H1 (cell line): Measurements from ENCODE around the gene SORBS1. TPM values are rescaled to one million over a fixed set of nuclear protein-coding genes. Genes with fewer than 3 reads are reported as not detected.

Experiments
- CTCF ChIA-PET: fragments of 300-600 bp; sonication (Branson Sonifier 250); formaldehyde crosslinking; loops from one replicate; lab custom pipeline; 2021; ENCODE audit not compliant: partially characterized antibody; lab: Charles Lee
- POLR2A ChIA-PET: fragments of 300-600 bp; sonication (Branson Sonifier 250); formaldehyde crosslinking; loops from one replicate; lab custom pipeline; 2021; ENCODE audit warnings: inconsistent platforms; ENCODE audit not compliant: partially characterized antibody; lab: Charles Lee
- DNase-seq, 2 experiments: peaks; one replicate each; pipeline versions ENCODE4 v3.0.0 to v3.0.0-alpha.2; 2010 to 2022; ENCODE audit warnings: low spot score in 2 of 2, low read depth in 1 of 2, mixed read lengths in 1 of 2
- FAIRE-seq: peaks from 2 replicates; lab custom pipeline; 2011; peaks lifted over from hg19 to GRCh38; lab: Jason Lieb, UNC
- H2AFZ ChIP-seq: 2 replicates; pipeline ENCODE4 v1.8.1; 2012; ENCODE audit warnings: low read length, inconsistent platforms
- H2AK5ac ChIP-seq: 2 replicates; pipeline ENCODE4 v1.6.1; 2013; ENCODE audit warnings: low read depth, low read length
- H2BK120ac ChIP-seq: replicated peaks from 2 replicates; pipeline ENCODE3; 2013; ENCODE audit warnings: low read depth, low read length, inconsistent platforms
- H2BK12ac ChIP-seq: 2 replicates; pipeline ENCODE4 v1.6.1; 2013; ENCODE audit warnings: low read depth, low read length
- H2BK15ac ChIP-seq: 2 replicates; pipeline ENCODE4 v1.6.1; 2013; ENCODE audit warnings: low read length
- H2BK20ac ChIP-seq: 2 replicates; pipeline ENCODE4 v1.6.1; 2013; ENCODE audit warnings: low read length
- H2BK5ac ChIP-seq: 2 replicates; pipeline ENCODE4 v1.6.1; 2013; ENCODE audit warnings: low read depth, low read length
- H3K14ac ChIP-seq: 2 replicates; pipeline ENCODE4 v1.6.1; 2013; ENCODE audit warnings: inconsistent platforms; ENCODE audit not compliant: insufficient read length
- H3K18ac ChIP-seq: 2 replicates; pipeline ENCODE4 v1.6.1; 2013; ENCODE audit warnings: low read length; ENCODE audit errors: extremely low read depth
- H3K23ac ChIP-seq: 2 replicates; pipeline ENCODE4 v1.6.1; 2013; ENCODE audit warnings: inconsistent platforms; ENCODE audit not compliant: insufficient read length
- H3K23me2 ChIP-seq: 2 replicates; pipeline ENCODE4 v1.6.1; 2013; ENCODE audit warnings: low read depth, low read length
- H3K27ac ChIP-seq: 2 replicates; pipeline ENCODE4 v1.6.1; 2011; ENCODE audit warnings: low read depth, low read length, inconsistent platforms
- H3K27me3 ChIP-seq, 4 experiments: replicated peaks in 1 of 4; 1 replicate in 1 of 4; 2 replicates in 3 of 4; pipeline versions ENCODE4 v1.6.1 to v1.8.1; 2011 to 2013; ENCODE audit warnings: low read length in 3 of 4, mild to moderate bottlenecking in 3 of 4, inconsistent platforms in 2 of 4, mixed read lengths in 2 of 4, moderate library complexity in 1 of 4; ENCODE audit not compliant: control insufficient read depth in 3 of 4, insufficient read depth in 3 of 4; ENCODE audit errors: extremely low read depth in 1 of 4
- H3K36me3 ChIP-seq, 4 experiments: 2 replicates each; pipeline versions ENCODE4 v1.6.1 to v1.8.1; 2011 to 2013; ENCODE audit warnings: mild to moderate bottlenecking in 4 of 4, low read length in 3 of 4, moderate library complexity in 2 of 4, control low read depth in 1 of 4, inconsistent platforms in 1 of 4; ENCODE audit not compliant: insufficient read depth in 4 of 4, control insufficient read depth in 2 of 4
- H3K4ac ChIP-seq: replicated peaks from 2 replicates; pipeline ENCODE3; 2013; ENCODE audit warnings: low read length, low read depth, mixed read lengths, inconsistent platforms; ENCODE audit not compliant: insufficient read length
- H3K4me1 ChIP-seq, 4 experiments: replicated peaks in 1 of 4; 1 replicate in 1 of 4; 2 replicates in 3 of 4; pipeline versions ENCODE4 v1.6.1 to v1.8.1; 2011 to 2013; ENCODE audit warnings: low read length in 3 of 4, inconsistent platforms in 2 of 4, mixed read lengths in 1 of 4; ENCODE audit not compliant: insufficient read depth in 4 of 4, control insufficient read depth in 3 of 4
- H3K4me2 ChIP-seq, 2 experiments: 2 replicates each; pipeline versions ENCODE4 v1.6.1 to v1.8.1; 2011 to 2013; ENCODE audit warnings: low read depth in 2 of 2, low read length in 2 of 2, control low read depth in 1 of 2, inconsistent platforms in 1 of 2, mild to moderate bottlenecking in 1 of 2; ENCODE audit not compliant: insufficient read depth in 1 of 2
- H3K4me3 ChIP-seq, 4 experiments: fragments of 200-600, 300-600 bp in 1 of 4; sonication (generic), shearing (Covaris generic), sonication (Bioruptor Twin) in 1 of 4; 2 replicates each; pipeline versions ENCODE4 v1.5.1 to v1.8.1; 2011 to 2016; ENCODE audit warnings: low read length in 4 of 4, low read depth in 3 of 4, control low read depth in 2 of 4, inconsistent platforms in 2 of 4, mild to moderate bottlenecking in 2 of 4, mixed read lengths in 1 of 4, moderate library complexity in 1 of 4; ENCODE audit not compliant: insufficient read depth in 2 of 4; ENCODE audit errors: extremely low read depth in 1 of 4
- H3K56ac ChIP-seq: replicated peaks from 2 replicates; pipeline ENCODE3; 2013; ENCODE audit warnings: low read depth, mild to moderate bottlenecking, mixed read lengths, low read length, inconsistent platforms; ENCODE audit not compliant: insufficient read length
- H3K79me1 ChIP-seq: 2 replicates; pipeline ENCODE4 v1.6.1; 2013; ENCODE audit warnings: low read depth, low read length, control low read depth
- H3K79me2 ChIP-seq, 2 experiments: 2 replicates each; pipeline versions ENCODE4 v1.6.1 to v1.8.1; 2012 to 2013; ENCODE audit warnings: low read length in 2 of 2, mild to moderate bottlenecking in 2 of 2, inconsistent platforms in 1 of 2; ENCODE audit not compliant: insufficient read depth in 2 of 2, control insufficient read depth in 1 of 2
- H3K9ac ChIP-seq, 4 experiments: replicated peaks in 1 of 4; 1 replicate in 1 of 4; 2 replicates in 3 of 4; pipeline versions ENCODE4 v1.6.1 to v1.8.1; 2011 to 2013; ENCODE audit warnings: low read depth in 3 of 4, low read length in 3 of 4, control low read depth in 2 of 4, mild to moderate bottlenecking in 2 of 4, moderate library complexity in 2 of 4, inconsistent platforms in 1 of 4; ENCODE audit errors: extremely low read depth in 1 of 4
- H3K9me3 ChIP-seq, 2 experiments: 2 replicates each; pipeline versions ENCODE4 v1.6.1 to v1.8.1; 2012 to 2013; ENCODE audit warnings: mild to moderate bottlenecking in 2 of 2, moderate library complexity in 2 of 2, control low read depth in 1 of 2, inconsistent platforms in 1 of 2, low read depth in 1 of 2, low read length in 1 of 2, mixed read lengths in 1 of 2; ENCODE audit not compliant: insufficient read depth in 2 of 2
- H4K20me1 ChIP-seq, 2 experiments: replicated peaks in 1 of 2; 2 replicates each; pipeline versions ENCODE3 to v1.8.1; 2011 to 2013; ENCODE audit warnings: inconsistent platforms in 2 of 2, low read length in 2 of 2, mild to moderate bottlenecking in 1 of 2; ENCODE audit not compliant: insufficient read depth in 2 of 2, control insufficient read depth in 1 of 2
- H4K5ac ChIP-seq: 2 replicates; pipeline ENCODE4 v1.6.1; 2013; ENCODE audit warnings: low read length, low read depth, mixed read lengths, inconsistent platforms; ENCODE audit not compliant: insufficient read length
- H4K8ac ChIP-seq: 2 replicates; pipeline ENCODE4 v1.8.0; 2013; ENCODE audit warnings: mild to moderate bottlenecking, moderate library complexity, low read length, inconsistent platforms; ENCODE audit not compliant: insufficient read depth; ENCODE audit errors: extremely low read depth
- H4K91ac ChIP-seq: replicated peaks from 2 replicates; pipeline ENCODE3; 2013; ENCODE audit warnings: low read length, mixed read lengths, inconsistent platforms; ENCODE audit not compliant: insufficient read length
- CBX8 ChIP-seq: fragments of 300-800, 300-1000 bp; sonication (generic); IDR thresholded peaks from 2 replicates; pipeline ENCODE4 v1.7.1; 2016; ENCODE audit warnings: low read depth, low read length, borderline replicate concordance
- CHD2 ChIP-seq: IDR thresholded peaks from 2 replicates; pipeline ENCODE4 v1.6.1; 2012; ENCODE audit warnings: low read length, improper control_type of control experiment
- CTBP2 ChIP-seq: IDR thresholded peaks from 2 replicates; pipeline ENCODE4 v1.7.0; 2011; ENCODE audit warnings: borderline replicate concordance, mild to moderate bottlenecking, moderate library complexity, mixed read lengths, low read length; ENCODE audit not compliant: insufficient read depth, insufficient read length
- EP300 ChIP-seq, 2 experiments: IDR thresholded peaks; 1 replicate in 1 of 2; 2 replicates in 1 of 2; pipeline ENCODE4 v1.6.1; 2011 to 2012; ENCODE audit warnings: low read depth in 2 of 2, low read length in 2 of 2, mild to moderate bottlenecking in 2 of 2, borderline replicate concordance in 1 of 2, inconsistent platforms in 1 of 2, moderate library complexity in 1 of 2
- EZH2 ChIP-seq: fragments of 200-600 bp; sonication (generic); IDR thresholded peaks from 2 replicates; pipeline ENCODE4 v1.7.1; 2012; ENCODE audit warnings: low read depth, mild to moderate bottlenecking, moderate library complexity, low read length, inconsistent platforms; ENCODE audit not compliant: severe bottlenecking
- GTF2F1 ChIP-seq: IDR thresholded peaks from 2 replicates; pipeline ENCODE4 v1.6.1; 2012; ENCODE audit warnings: low read depth, low read length, improper control_type of control experiment, borderline replicate concordance
- HDAC6 ChIP-seq: IDR thresholded peaks from one replicate; pipeline ENCODE4 v1.7.1; 2012; ENCODE audit warnings: low read depth, mild to moderate bottlenecking, inconsistent platforms, low read length, moderate library complexity
- POU5F1 ChIP-seq: IDR thresholded peaks from 2 replicates; pipeline ENCODE4 v1.6.1; 2011; ENCODE audit warnings: low read depth, mild to moderate bottlenecking, low read length, moderate library complexity
- SIX5 ChIP-seq: IDR thresholded peaks from 2 replicates; pipeline ENCODE4 v1.6.1; 2011; ENCODE audit warnings: mild to moderate bottlenecking, low read depth, low read length
- TAF1 ChIP-seq: IDR thresholded peaks from 2 replicates; pipeline ENCODE4 v1.6.1; 2011; ENCODE audit warnings: mild to moderate bottlenecking, low read depth, low read length
- polyA plus RNA-seq, 7 experiments: library from polyadenylated mRNA; depleted of rRNA in 3 of 7; stranded (reverse) in 5 of 7; unstranded in 2 of 7; fragments of >200 nt in 5 of 7; fragments of 200-250 nt in 2 of 7; gene quantifications; 1 replicate in 5 of 7; 2 replicates in 1 of 7; 4 replicates in 1 of 7; pipeline versions ENCODE4 v1.2.1 to v1.2.3, GENCODE V29; 2011 to 2013; ENCODE audit warnings: missing spikeins in 2 of 7, mixed read lengths in 2 of 7
- total RNA-seq: library from RNA; stranded (reverse); fragmentation: NEBNext Ultra II Directional; extraction: Animal tissue kit (Norgen Biotek cat#: 25700); gene quantifications from 2 replicates; pipeline ENCODE4 v1.2.1, GENCODE V29; 2021
- TF ChIP-seq, protein P1 (sequence below): IDR thresholded peaks from 2 replicates; pipeline ENCODE4 v1.6.1; 2011; ENCODE audit warnings: low read length, improper control_type of control experiment
- TF ChIP-seq, protein P2 (sequence below): IDR thresholded peaks from 2 replicates; pipeline ENCODE4 v1.6.1; 2012; ENCODE audit warnings: inconsistent platforms

The SORBS1 gene
- total and polyA plus RNA-seq, 2 of the 8 experiments (the other 6 are each of a cell fraction or from before 2014, with no cell fraction given) = 16.0 to 35.0 TPM

DNA sequence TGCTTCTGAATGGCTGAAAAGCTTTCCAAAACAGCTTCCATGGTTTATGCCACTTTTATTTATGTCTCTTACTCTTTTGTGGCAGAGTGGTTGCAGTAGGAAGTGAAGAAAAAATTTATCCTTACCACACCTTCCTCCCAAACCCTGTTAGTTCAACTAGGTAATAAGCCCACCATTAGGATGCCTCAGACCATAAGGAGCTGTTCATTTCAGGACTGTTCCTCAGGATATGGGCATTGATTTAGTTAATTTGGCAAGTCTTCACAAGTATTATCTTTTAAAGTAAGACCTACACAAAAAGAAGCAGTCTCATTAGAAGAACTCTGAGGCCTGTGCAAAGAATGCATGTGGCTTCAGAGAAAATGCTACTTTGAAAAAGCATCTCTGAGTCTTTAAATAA is 187.5 kb downstream of the SORBS1 start:
- H3K4ac ChIP-seq = no peak overlapping the region
- no peaks in the 10 kb centered on the region for H3K23me2 ChIP-seq
- FAIRE-seq = no peak
- H3K9me3 ChIP-seq = no peaks in the 10 kb centered on the region
- H3K9ac ChIP-seq = no peak overlapping the region
- TF ChIP-seq EZH2 (no peak), GTF2F1 (no peak), CBX8 (no peak), CHD2 (no peak), SIX5 (no peak), EP300 (IDR thresholded peaks at IDR 0.05; ENCODE audit: borderline replicate concordance in 1 of 2, low read depth in 2 of 2, low read length in 2 of 2) (no peak), HDAC6 (no peak), TAF1 (no peak), CTBP2 (no peak), POU5F1 (no peak)
- TF ChIP-seq, protein P1, sequence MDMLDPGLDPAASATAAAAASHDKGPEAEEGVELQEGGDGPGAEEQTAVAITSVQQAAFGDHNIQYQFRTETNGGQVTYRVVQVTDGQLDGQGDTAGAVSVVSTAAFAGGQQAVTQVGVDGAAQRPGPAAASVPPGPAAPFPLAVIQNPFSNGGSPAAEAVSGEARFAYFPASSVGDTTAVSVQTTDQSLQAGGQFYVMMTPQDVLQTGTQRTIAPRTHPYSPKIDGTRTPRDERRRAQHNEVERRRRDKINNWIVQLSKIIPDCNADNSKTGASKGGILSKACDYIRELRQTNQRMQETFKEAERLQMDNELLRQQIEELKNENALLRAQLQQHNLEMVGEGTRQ = no peak
- TF ChIP-seq, protein P2, sequence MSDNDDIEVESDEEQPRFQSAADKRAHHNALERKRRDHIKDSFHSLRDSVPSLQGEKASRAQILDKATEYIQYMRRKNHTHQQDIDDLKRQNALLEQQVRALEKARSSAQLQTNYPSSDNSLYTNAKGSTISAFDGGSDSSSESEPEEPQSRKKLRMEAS = no peak
- H2AFZ ChIP-seq = no peak overlapping the region
- H2BK5ac ChIP-seq = no peak overlapping the region
- H3K23ac ChIP-seq = no peak overlapping the region
- DNase-seq = no peak
- no peaks in the 10 kb centered on the region for H3K79me1 ChIP-seq
- no peak overlapping the region for H4K91ac ChIP-seq
- ChIA-PET CTCF (interaction anchor here (0.7 to 8.2 kb wide), 45 partner anchors 8 to 727 kb away, joined by 3 to 162 read pairs (median 5); partner anchors contain the start of genes SORBS1 and TCTN3), POLR2A (interaction anchor here (0.6 to 1.2 kb wide), 3 partner anchors 138 to 366 kb away, joined by 3 to 4 read pairs (median 3); no protein-coding TSS in a partner anchor)
- no peak overlapping the region for H3K18ac ChIP-seq
- H3K14ac ChIP-seq = no peak overlapping the region
- H2BK120ac ChIP-seq = no peak overlapping the region
- no peak overlapping the region for H4K8ac ChIP-seq
- H3K56ac ChIP-seq = no peak overlapping the region
- no peak overlapping the region for H3K4me2 ChIP-seq
- no peak overlapping the region for H2BK12ac ChIP-seq
- no peak overlapping the region for H3K4me3 ChIP-seq
- peaks cover 0 to 5% (median 4%) of the 10 kb centered on the region in 4 experiments; a peak in 4 of 7 replicates for H3K4me1 ChIP-seq
- no peak overlapping the region for H4K5ac ChIP-seq
- no peak overlapping the region for H2AK5ac ChIP-seq
- no peaks in the 10 kb centered on the region for H3K27me3 ChIP-seq
- no peak overlapping the region for H2BK15ac ChIP-seq
- no peak overlapping the region for H3K27ac ChIP-seq
- H4K20me1 ChIP-seq = no peaks in the 10 kb centered on the region
- no peak overlapping the region for H2BK20ac ChIP-seq
- H3K79me2 ChIP-seq = no peaks in the 10 kb centered on the region
- no peaks in the 10 kb centered on the region for H3K36me3 ChIP-seq
